Activated naive CD4-positive, alpha-beta T cell treated with anti-CD3 and anti-CD28 coated beads, Interleukin-2, amount 10 ng/mL, durations not matched to agents 7 days and 5 days (primary cell): ENCODE results near the gene ORC5.
A peak's percentile ranks its signal among the peaks of the same experiment; 100 is the strongest.
"Not testable (repeated sequence)": the region's sequence is repeated elsewhere in the genome, so short reads cannot be mapped to it uniquely, and the experiment has no call there.

Source experiments
- CTCF ChIA-PET: fragments of 350-600 bp; sonication (Branson Sonifier 250); formaldehyde crosslinking; loops from one replicate; lab custom pipeline; 2021; ENCODE audit warnings: antibody characterized with exemption; lab: Charles Lee
- DNase-seq: peaks from one replicate; pipeline ENCODE4 v3.0.0-alpha.2; 2020
- H3K27ac Mint-ChIP-seq: one replicate; pipeline ENCODE4 v1.8.0; 2021; ENCODE audit warnings: mild to moderate bottlenecking, moderate library complexity, mixed read lengths
- H3K27me3 Mint-ChIP-seq: one replicate; pipeline ENCODE4 v1.8.0; 2021; ENCODE audit warnings: mild to moderate bottlenecking, mixed read lengths
- H3K36me3 Mint-ChIP-seq: one replicate; pipeline ENCODE4 v1.8.0; 2021; ENCODE audit warnings: mixed read lengths
- H3K4me1 Mint-ChIP-seq: one replicate; pipeline ENCODE4 v1.8.0; 2021; ENCODE audit warnings: mixed read lengths
- H3K4me3 Mint-ChIP-seq: one replicate; pipeline ENCODE4 v1.8.0; 2021; ENCODE audit warnings: mild to moderate bottlenecking, moderate library complexity, mixed read lengths
- H3K9me3 Mint-ChIP-seq: one replicate; pipeline ENCODE4 v1.8.0; 2021; ENCODE audit warnings: mixed read lengths

Gene ORC5

DNA sequence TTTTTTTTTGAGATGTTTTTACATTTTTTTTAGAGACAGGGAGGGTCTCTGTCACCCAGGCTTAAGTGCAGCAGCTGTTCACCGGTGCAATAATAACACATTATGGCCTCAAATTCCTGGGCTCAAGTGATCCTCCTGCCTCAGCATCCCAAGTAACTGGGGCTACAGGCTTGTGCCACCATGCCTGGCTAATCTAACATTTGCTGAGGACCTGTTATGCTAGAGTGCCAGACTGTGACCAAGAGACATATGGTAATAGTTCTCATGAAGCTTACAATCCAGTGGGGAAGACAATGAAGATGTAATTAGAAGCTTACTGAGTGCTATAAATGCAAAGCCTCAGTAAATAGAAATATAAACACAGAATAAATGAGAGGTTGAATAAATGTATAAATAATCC is 17.6 kb upstream of the ORC5 start:
- no peaks in the 10 kb centered on the region for H3K36me3 Mint-ChIP-seq

GRCh38 chr7:104217620-104218019 is 9.8 kb upstream of the ORC5 start:
- no peaks in the 10 kb centered on the region for H3K36me3 Mint-ChIP-seq
- no peak overlapping the region for H3K4me3 Mint-ChIP-seq
- no peaks in the 10 kb centered on the region for H3K4me1 Mint-ChIP-seq
- CTCF ChIA-PET: no interaction called here
- DNase-seq: no peak
- H3K9me3 Mint-ChIP-seq: peaks cover 10% of the 10 kb centered on the region
- peaks cover 15% of the 10 kb centered on the region for H3K27me3 Mint-ChIP-seq
- H3K27ac Mint-ChIP-seq: no peak overlapping the region

More for the DNA sequence above, 17.6 kb upstream of the ORC5 start:
- H3K9me3 Mint-ChIP-seq: peaks cover 3% of the 10 kb centered on the region
- CTCF ChIA-PET: no interaction called here
- H3K4me3 Mint-ChIP-seq: no peak overlapping the region
- DNase-seq: no peak
- no peaks in the 10 kb centered on the region for H3K4me1 Mint-ChIP-seq
- no peak overlapping the region for H3K27ac Mint-ChIP-seq
- peaks cover 17% of the 10 kb centered on the region for H3K27me3 Mint-ChIP-seq

DNA sequence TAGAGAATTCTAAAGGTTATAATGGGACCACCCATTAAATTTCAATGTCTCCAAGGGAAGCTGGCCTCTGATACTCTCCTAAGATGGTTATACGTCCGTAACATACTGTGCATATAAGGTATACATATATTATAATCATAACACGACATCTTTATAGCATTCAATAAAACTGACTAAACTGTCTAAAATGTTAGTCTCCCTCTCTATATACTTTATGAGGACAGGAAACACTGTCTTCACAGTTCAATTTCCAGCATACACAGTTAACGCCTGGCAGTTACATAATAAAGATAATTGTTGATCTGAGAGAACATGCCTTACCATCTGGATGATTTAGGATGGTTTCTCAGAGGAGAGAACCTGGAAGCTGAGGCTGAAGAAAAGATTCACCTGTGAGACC is 1.2 kb upstream of the ORC5 start:
- CTCF ChIA-PET: interaction anchor here (1.4 kb wide), 1 partner anchor 22 kb away, joined by 3 read pairs; no protein-coding TSS in a partner anchor
- peak overlapping the region; percentile 98 for H3K4me3 Mint-ChIP-seq
- no peak overlapping the region for H3K27ac Mint-ChIP-seq
- peaks cover 5% of the 10 kb centered on the region for H3K9me3 Mint-ChIP-seq
- DNase-seq: no peak
- peaks cover 8% of the 10 kb centered on the region for H3K36me3 Mint-ChIP-seq
- peaks cover 18% of the 10 kb centered on the region for H3K27me3 Mint-ChIP-seq
- peaks cover 35% of the 10 kb centered on the region for H3K4me1 Mint-ChIP-seq

DNA sequence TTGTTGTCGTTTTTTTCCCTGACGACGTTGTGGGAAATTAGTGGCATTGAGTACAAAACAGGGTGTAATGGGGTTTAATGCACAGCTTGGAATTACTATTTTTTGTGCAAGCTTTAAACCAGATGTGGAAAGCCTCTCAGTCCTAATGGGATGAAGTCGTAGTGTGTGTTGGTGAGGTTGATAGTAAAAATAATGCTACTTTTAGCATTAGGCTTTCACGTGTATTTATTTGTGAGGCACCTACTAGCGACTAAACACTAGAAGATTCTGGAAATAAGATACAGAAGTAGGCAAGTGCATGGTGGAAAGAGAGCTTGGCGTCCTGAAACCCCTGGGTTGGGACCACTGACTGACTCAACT is 588 bp upstream of the ORC5 start:
- peaks cover 5% of the 10 kb centered on the region for H3K9me3 Mint-ChIP-seq
- CTCF ChIA-PET: interaction anchor here (1.4 kb wide), 1 partner anchor 23 kb away, joined by 3 read pairs; no protein-coding TSS in a partner anchor
- peak overlapping the region; percentile 94 for H3K27ac Mint-ChIP-seq

GRCh38 chr7:104207348-104207730 is 474 bp downstream of the ORC5 start:
- peaks cover 22% of the 10 kb centered on the region for H3K36me3 Mint-ChIP-seq
- CTCF ChIA-PET: no interaction called here
- H3K27ac Mint-ChIP-seq: peak overlapping the region; percentile 94
- H3K9me3 Mint-ChIP-seq: peaks cover 5% of the 10 kb centered on the region
- H3K27me3 Mint-ChIP-seq: peaks cover 16% of the 10 kb centered on the region
- peak overlapping the region; percentile 98 for H3K4me3 Mint-ChIP-seq
- peaks cover 39% of the 10 kb centered on the region for H3K4me1 Mint-ChIP-seq
- DNase-seq: peak; percentile 26

More for the DNA sequence above, 588 bp upstream of the ORC5 start:
- no peak for DNase-seq
- H3K27me3 Mint-ChIP-seq: peaks cover 16% of the 10 kb centered on the region
- peak overlapping the region; percentile 98 for H3K4me3 Mint-ChIP-seq
- peaks cover 14% of the 10 kb centered on the region for H3K36me3 Mint-ChIP-seq
- peaks cover 39% of the 10 kb centered on the region for H3K4me1 Mint-ChIP-seq

- H3K4me1 Mint-ChIP-seq: peaks cover 39% of the 10 kb centered on the region
- peaks cover 27% of the 10 kb centered on the region for H3K36me3 Mint-ChIP-seq
- peak overlapping the region; percentile 94 for H3K27ac Mint-ChIP-seq
- peak overlapping the region; percentile 98 for H3K4me3 Mint-ChIP-seq
- CTCF ChIA-PET: no interaction called here
- no peak for DNase-seq
- H3K27me3 Mint-ChIP-seq: peaks cover 16% of the 10 kb centered on the region
- peaks cover 5% of the 10 kb centered on the region for H3K9me3 Mint-ChIP-seq
Measured at GRCh38 chr7:104206841-104207240, 972 bp downstream of the ORC5 start.

GRCh38 chr7:104198673-104199278 is 9.0 kb downstream of the ORC5 start:
- DNase-seq: no peak
- Mint-ChIP-seq H3K4me1 (peaks cover 18% of the 10 kb centered on the region), H3K36me3 (peaks cover 73% of the 10 kb centered on the region), H3K4me3 (no peak overlapping the region), H3K27me3 (no peaks in the 10 kb centered on the region), H3K9me3 (peaks cover 17% of the 10 kb centered on the region), H3K27ac (no peak overlapping the region)
- CTCF ChIA-PET: no interaction called here

- CTCF ChIA-PET: no interaction called here
- Mint-ChIP-seq H3K9me3 (peaks cover 19% of the 10 kb centered on the region), H3K4me1 (peaks cover 15% of the 10 kb centered on the region), H3K36me3 (peaks cover 74% of the 10 kb centered on the region), H3K4me3 (no peak overlapping the region), H3K27ac (peak overlapping the region; percentile 75), H3K27me3 (no peaks in the 10 kb centered on the region)
- no peak for DNase-seq
Measured at GRCh38 chr7:104196161-104196560, 11.7 kb downstream of the ORC5 start.

GRCh38 chr7:104192434-104192833 is 15.4 kb downstream of the ORC5 start:
- CTCF ChIA-PET: interaction anchor here (1.2 kb wide), 1 partner anchor 39 kb away, joined by 5 read pairs; no protein-coding TSS in a partner anchor
- Mint-ChIP-seq H3K27me3 (no peaks in the 10 kb centered on the region), H3K4me1 (peaks cover 12% of the 10 kb centered on the region), H3K27ac (no peak overlapping the region), H3K36me3 (peaks cover 66% of the 10 kb centered on the region), H3K4me3 (no peak overlapping the region), H3K9me3 (peaks cover 10% of the 10 kb centered on the region)
- DNase-seq: no peak

GRCh38 chr7:104185346-104185745 is 22.5 kb downstream of the ORC5 start:
- no peaks in the 10 kb centered on the region for H3K27me3 Mint-ChIP-seq
- H3K36me3 Mint-ChIP-seq: peaks cover 58% of the 10 kb centered on the region
- no peaks in the 10 kb centered on the region for H3K4me1 Mint-ChIP-seq
- H3K9me3 Mint-ChIP-seq: peaks cover 5% of the 10 kb centered on the region
- CTCF ChIA-PET: no interaction called here
- DNase-seq: no peak
- H3K27ac Mint-ChIP-seq: no peak overlapping the region
- H3K4me3 Mint-ChIP-seq: no peak overlapping the region

- H3K27me3 Mint-ChIP-seq: no peaks in the 10 kb centered on the region
- no peak for DNase-seq
- H3K4me1 Mint-ChIP-seq: no peaks in the 10 kb centered on the region
- CTCF ChIA-PET: no interaction called here
- H3K27ac Mint-ChIP-seq: no peak overlapping the region
- H3K36me3 Mint-ChIP-seq: peaks cover 60% of the 10 kb centered on the region
- no peak overlapping the region for H3K4me3 Mint-ChIP-seq
- peaks cover 18% of the 10 kb centered on the region for H3K9me3 Mint-ChIP-seq
Measured at GRCh38 chr7:104179178-104179577, 28.6 kb downstream of the ORC5 start.

- peaks cover 47% of the 10 kb centered on the region for H3K36me3 Mint-ChIP-seq
- H3K4me3 Mint-ChIP-seq, H3K27ac Mint-ChIP-seq, DNase-seq, CTCF ChIA-PET, H3K27me3 Mint-ChIP-seq, H3K4me1 Mint-ChIP-seq: not testable (repeated sequence)
- H3K9me3 Mint-ChIP-seq: peaks cover 18% of the 10 kb centered on the region
Measured at GRCh38 chr7:104177565-104178083, 30.2 kb downstream of the ORC5 start.

- peaks cover 43% of the 10 kb centered on the region for H3K36me3 Mint-ChIP-seq
- no peaks in the 10 kb centered on the region for H3K27me3 Mint-ChIP-seq
- H3K4me1 Mint-ChIP-seq: no peaks in the 10 kb centered on the region
- DNase-seq: no peak
- H3K4me3 Mint-ChIP-seq: no peak overlapping the region
- H3K27ac Mint-ChIP-seq: no peak overlapping the region
- CTCF ChIA-PET: no interaction called here
- H3K9me3 Mint-ChIP-seq: peaks cover 18% of the 10 kb centered on the region
Measured at GRCh38 chr7:104176332-104176731, 31.5 kb downstream of the ORC5 start.

DNA sequence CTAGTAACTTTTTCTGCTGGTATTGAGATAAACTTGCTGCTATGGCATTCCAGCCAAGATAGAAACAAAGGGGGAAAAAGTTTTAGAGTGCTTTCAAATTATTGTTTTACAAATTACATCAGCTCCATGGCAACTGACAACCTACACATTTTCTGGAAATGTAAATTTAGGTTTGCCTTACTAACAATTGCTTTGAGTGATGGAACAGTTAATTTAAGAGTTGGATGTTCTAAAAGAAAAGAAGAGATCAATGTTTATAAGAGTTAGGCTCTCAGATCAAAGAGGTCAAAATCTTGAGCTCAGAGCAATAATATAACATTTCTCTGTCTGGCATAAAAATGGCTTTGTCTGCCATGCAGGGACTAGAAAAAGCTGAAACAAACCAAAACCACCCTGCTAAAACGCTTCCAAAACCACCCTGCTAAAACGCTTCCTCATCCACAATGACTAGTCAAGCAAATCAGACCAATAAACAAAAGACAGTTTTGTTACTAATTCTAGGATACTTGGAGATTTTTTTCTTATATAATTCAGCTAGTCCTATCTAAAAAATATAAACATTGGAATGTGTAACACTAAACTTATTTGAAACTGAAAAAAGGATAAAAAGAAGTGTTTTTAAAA is 32.3 kb downstream of the ORC5 start:
- Mint-ChIP-seq H3K36me3 (peaks cover 36% of the 10 kb centered on the region), H3K4me3 (no peak overlapping the region), H3K27me3 (no peaks in the 10 kb centered on the region), H3K9me3 (peaks cover 18% of the 10 kb centered on the region), H3K27ac (no peak overlapping the region), H3K4me1 (no peaks in the 10 kb centered on the region)
- no peak for DNase-seq
- CTCF ChIA-PET: interaction anchor here (0.6 kb wide), 1 partner anchor 596 kb away, joined by 3 read pairs; no protein-coding TSS in a partner anchor

- CTCF ChIA-PET: no interaction called here
- peaks cover 30% of the 10 kb centered on the region for H3K36me3 Mint-ChIP-seq
Measured at GRCh38 chr7:104174798-104175197, 33.0 kb downstream of the ORC5 start.

More at GRCh38 chr7:104174798-104175197, 33.0 kb downstream of the ORC5 start:
- Mint-ChIP-seq H3K9me3 (peaks cover 14% of the 10 kb centered on the region), H3K4me1 (no peaks in the 10 kb centered on the region), H3K27me3 (no peaks in the 10 kb centered on the region), H3K4me3 (no peak overlapping the region), H3K27ac (no peak overlapping the region)
- DNase-seq: no peak
